A375 (cell line): Measurements from ENCODE around the gene ZC3HAV1. TPM values are rescaled to one million over a fixed set of nuclear protein-coding genes. Genes with fewer than 3 reads are reported as not detected.

ENCODE experiments used
- total RNA-seq: library from RNA; depleted of rRNA; stranded (reverse); fragments of >200 nt; shearing (Covaris generic); gene quantifications from 2 replicates; pipeline ENCODE4 v1.2.3, GENCODE V29; 2014; rRNA removed

Gene ZC3HAV1
- total RNA-seq, result 22.4 and 26.5 TPM in 2 replicates

GRCh38 chr7:139109188-139109982 is at the start of gene ZC3HAV1:
ZC3HAV1 (minus strand) TSS chr7:139109720; CDS start chr7:139109331, 389 bp downstream.

DNA sequence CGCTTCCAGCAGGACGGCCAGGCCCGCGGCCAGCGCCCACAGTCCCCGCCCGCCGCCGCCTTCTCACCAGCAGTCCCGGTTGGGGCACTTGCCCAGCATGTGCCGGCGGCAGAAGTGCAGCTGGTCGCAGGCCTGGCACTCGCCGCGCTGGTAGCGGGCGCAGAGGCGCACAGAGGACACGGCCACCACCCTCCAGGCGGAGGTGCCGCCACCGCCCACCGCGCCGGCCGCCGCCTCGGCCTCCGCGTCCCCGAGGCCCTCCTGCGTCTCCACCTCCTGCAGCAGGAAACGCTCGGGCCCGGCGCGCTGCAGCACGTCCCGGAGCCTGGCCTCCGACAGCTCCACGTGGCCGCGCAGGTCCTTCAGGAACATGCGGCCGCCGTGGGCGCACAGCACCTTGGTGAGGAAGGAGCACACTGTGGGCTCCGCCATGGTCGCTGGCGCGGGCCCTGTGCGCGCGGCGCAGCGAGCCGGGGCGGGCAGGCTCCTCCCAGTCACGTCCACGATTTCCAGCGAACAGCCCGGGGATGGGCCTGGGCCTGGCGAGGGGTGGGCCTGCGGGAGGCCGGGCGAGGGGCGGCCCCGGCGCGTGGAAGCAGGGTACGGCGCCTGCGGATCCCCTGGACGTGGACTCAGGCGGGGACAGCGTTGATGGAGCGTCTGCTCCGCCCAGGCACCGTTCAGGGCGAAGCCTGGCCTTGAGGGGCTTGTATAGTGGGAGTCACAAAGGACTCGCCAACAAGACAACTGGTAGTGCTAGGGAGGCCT is 73.8 kb downstream of the ZC3HAV1 start, which contains the start of gene ZC3HAV1L:
Gene ZC3HAV1L, minus strand, starts transcription at position 457 of the 768 bp plus-strand sequence. Its CDS starts 25 bp downstream, at position 432.

Other genes starting within 250 kb of the ZC3HAV1 start
- 3.6 and 5.0 TPM in 2 replicates for gene KIAA1549, start 128.3 kb downstream of the ZC3HAV1 start, total RNA-seq
- gene ZC3HAV1L, start 73.7 kb downstream of the ZC3HAV1 start, total RNA-seq, result 1.5 and 2.3 TPM in 2 replicates
- gene UBN2, start 121.5 kb upstream of the ZC3HAV1 start, total RNA-seq, result 4.2 and 4.9 TPM in 2 replicates
- gene FMC1, start 231.6 kb upstream of the ZC3HAV1 start, total RNA-seq, result 18.9 and 26.9 TPM in 2 replicates